ENCODE measurements around the gene STK17A.

Gene STK17A

GRCh38 chr7:43637114-43637806 is 54.4 kb downstream of the STK17A start:
- DNase-seq: peak; percentile 39

GRCh38 chr7:43639858-43640491 is 57.1 kb downstream of the STK17A start:
- DNase-seq: peak; percentile 57

- DNase-seq: no peak
Observed at GRCh38 chr7:43640679-43641078, 57.8 kb downstream of the STK17A start.

- no peak for DNase-seq
Observed at GRCh38 chr7:43642897-43643630, 60.2 kb downstream of the STK17A start.

GRCh38 chr7:43643846-43644245 is 60.9 kb downstream of the STK17A start:
- DNase-seq: no peak

GRCh38 chr7:43645699-43646226 is 62.9 kb downstream of the STK17A start:
- DNase-seq: no peak

GRCh38 chr7:43646603-43647338 is 63.9 kb downstream of the STK17A start:
- peak; percentile 72 for DNase-seq

GRCh38 chr7:43647339-43647672 is 64.4 kb downstream of the STK17A start:
- peak; percentile 87 for DNase-seq

- DNase-seq: peak; percentile 99
Observed at GRCh38 chr7:43647673-43648472, 65.0 kb downstream of the STK17A start.

GRCh38 chr7:43648473-43649406 is 65.8 kb downstream of the STK17A start:
- DNase-seq: peak; percentile 72

GRCh38 chr7:43649755-43650274 is 66.9 kb downstream of the STK17A start:
- peak; percentile 53 for DNase-seq

- DNase-seq: peak; percentile 82
Observed at GRCh38 chr7:43650457-43651052, 67.6 kb downstream of the STK17A start.

- no peak for DNase-seq
Observed at GRCh38 chr7:43652364-43652763, 69.5 kb downstream of the STK17A start.

GRCh38 chr7:43653466-43653865 is 70.6 kb downstream of the STK17A start:
- DNase-seq: no peak

- no peak for DNase-seq
Observed at GRCh38 chr7:43653891-43654504, 71.1 kb downstream of the STK17A start.

GRCh38 chr7:43655584-43655983 is 72.7 kb downstream of the STK17A start:
- DNase-seq: no peak

GRCh38 chr7:43656997-43657396 is 74.1 kb downstream of the STK17A start:
- no peak for DNase-seq

- peak; percentile 82 for DNase-seq
Observed at GRCh38 chr7:43658718-43659548, 76.0 kb downstream of the STK17A start.

- no peak for DNase-seq
Observed at GRCh38 chr7:43659549-43659896, 76.6 kb downstream of the STK17A start.
